NCI-H146 treated with DMSO at 0.1 percent for 48 hours (cell line): ENCODE data around the gene AQP2.

Experiments
- DNase-seq: peaks from one replicate; lab custom pipeline; 2025; ENCODE audit not compliant: unreplicated experiment; lab: John Stamatoyannopoulos, UW

The AQP2 gene

GRCh38 chr12:49954863-49955830, 4.6 kb downstream of the AQP2 start:
- DNase-seq: no peak

- no peak for DNase-seq
Observed at GRCh38 chr12:49955899-49956662, 5.5 kb downstream of the AQP2 start.

GRCh38 chr12:49956663-49957569, 6.4 kb downstream of the AQP2 start:
- DNase-seq: no peak

- no peak for DNase-seq
Observed at GRCh38 chr12:49957570-49957967, 7.0 kb downstream of the AQP2 start.

GRCh38 chr12:49959685-49960473, 9.3 kb downstream of the AQP2 start:
- no peak for DNase-seq

- DNase-seq: no peak
Observed at GRCh38 chr12:49960474-49961110, 10.1 kb downstream of the AQP2 start.

GRCh38 chr12:49961111-49961922, 10.8 kb downstream of the AQP2 start, which contains the start of gene AQP5:
TSS of gene AQP5 (plus strand) at chr12:49961872. CDS start at chr12:49962018, 146 bp downstream.
- no peak for DNase-seq

- DNase-seq: no peak
Observed at GRCh38 chr12:49961993-49962764, 11.6 kb downstream of the AQP2 start.

- no peak for DNase-seq
Observed at GRCh38 chr12:49962861-49963765, 12.6 kb downstream of the AQP2 start.

GRCh38 chr12:49963976-49964815, 13.7 kb downstream of the AQP2 start:
- no peak for DNase-seq

- no peak for DNase-seq
Observed at GRCh38 chr12:49964849-49965624, 14.5 kb downstream of the AQP2 start.

- DNase-seq: no peak
Observed at GRCh38 chr12:49965836-49966235, 15.3 kb downstream of the AQP2 start.

- no peak for DNase-seq
Observed at GRCh38 chr12:49966511-49967041, 16.0 kb downstream of the AQP2 start.

GRCh38 chr12:49967042-49967776, 16.7 kb downstream of the AQP2 start:
- peak; percentile 65 for DNase-seq
